H1 (cell line): ENCODE results near the gene TUNAR. TPM values are rescaled to one million over a fixed set of nuclear protein-coding genes. Genes with fewer than 3 reads are reported as not detected.

ENCODE experiments used
- CTCF ChIA-PET: fragments of 300-600 bp; sonication (Branson Sonifier 250); formaldehyde crosslinking; loops from one replicate; lab custom pipeline; 2021; ENCODE audit not compliant: partially characterized antibody; lab: Charles Lee
- POLR2A ChIA-PET: fragments of 300-600 bp; sonication (Branson Sonifier 250); formaldehyde crosslinking; loops from one replicate; lab custom pipeline; 2021; ENCODE audit warnings: inconsistent platforms; ENCODE audit not compliant: partially characterized antibody; lab: Charles Lee
- DNase-seq, 2 experiments: peaks; one replicate each; pipeline versions ENCODE4 v3.0.0 to v3.0.0-alpha.2; 2010 to 2022; ENCODE audit warnings: low spot score in 2 of 2, low read depth in 1 of 2, mixed read lengths in 1 of 2
- FAIRE-seq: peaks from 2 replicates; lab custom pipeline; 2011; peaks lifted over from hg19 to GRCh38; lab: Jason Lieb, UNC
- H2AFZ ChIP-seq: 2 replicates; pipeline ENCODE4 v1.8.1; 2012; ENCODE audit warnings: low read length, inconsistent platforms
- H2AK5ac ChIP-seq: 2 replicates; pipeline ENCODE4 v1.6.1; 2013; ENCODE audit warnings: low read depth, low read length
- H2BK120ac ChIP-seq: replicated peaks from 2 replicates; pipeline ENCODE3; 2013; ENCODE audit warnings: low read depth, low read length, inconsistent platforms
- H2BK12ac ChIP-seq: 2 replicates; pipeline ENCODE4 v1.6.1; 2013; ENCODE audit warnings: low read depth, low read length
- H2BK15ac ChIP-seq: 2 replicates; pipeline ENCODE4 v1.6.1; 2013; ENCODE audit warnings: low read length
- H2BK20ac ChIP-seq: 2 replicates; pipeline ENCODE4 v1.6.1; 2013; ENCODE audit warnings: low read length
- H2BK5ac ChIP-seq: 2 replicates; pipeline ENCODE4 v1.6.1; 2013; ENCODE audit warnings: low read depth, low read length
- H3K14ac ChIP-seq: 2 replicates; pipeline ENCODE4 v1.6.1; 2013; ENCODE audit warnings: inconsistent platforms; ENCODE audit not compliant: insufficient read length
- H3K18ac ChIP-seq: 2 replicates; pipeline ENCODE4 v1.6.1; 2013; ENCODE audit warnings: low read length; ENCODE audit errors: extremely low read depth
- H3K23ac ChIP-seq: 2 replicates; pipeline ENCODE4 v1.6.1; 2013; ENCODE audit warnings: inconsistent platforms; ENCODE audit not compliant: insufficient read length
- H3K23me2 ChIP-seq: 2 replicates; pipeline ENCODE4 v1.6.1; 2013; ENCODE audit warnings: low read depth, low read length
- H3K27ac ChIP-seq: 2 replicates; pipeline ENCODE4 v1.6.1; 2011; ENCODE audit warnings: low read depth, low read length, inconsistent platforms
- H3K27me3 ChIP-seq, 4 experiments: replicated peaks in 1 of 4; 1 replicate in 1 of 4; 2 replicates in 3 of 4; pipeline versions ENCODE4 v1.6.1 to v1.8.1; 2011 to 2013; ENCODE audit warnings: low read length in 3 of 4, mild to moderate bottlenecking in 3 of 4, inconsistent platforms in 2 of 4, mixed read lengths in 2 of 4, moderate library complexity in 1 of 4; ENCODE audit not compliant: control insufficient read depth in 3 of 4, insufficient read depth in 3 of 4; ENCODE audit errors: extremely low read depth in 1 of 4
- H3K36me3 ChIP-seq, 4 experiments: 2 replicates each; pipeline versions ENCODE4 v1.6.1 to v1.8.1; 2011 to 2013; ENCODE audit warnings: mild to moderate bottlenecking in 4 of 4, low read length in 3 of 4, moderate library complexity in 2 of 4, control low read depth in 1 of 4, inconsistent platforms in 1 of 4; ENCODE audit not compliant: insufficient read depth in 4 of 4, control insufficient read depth in 2 of 4
- H3K4ac ChIP-seq: replicated peaks from 2 replicates; pipeline ENCODE3; 2013; ENCODE audit warnings: low read length, low read depth, mixed read lengths, inconsistent platforms; ENCODE audit not compliant: insufficient read length
- H3K4me1 ChIP-seq, 4 experiments: replicated peaks in 1 of 4; 1 replicate in 1 of 4; 2 replicates in 3 of 4; pipeline versions ENCODE4 v1.6.1 to v1.8.1; 2011 to 2013; ENCODE audit warnings: low read length in 3 of 4, inconsistent platforms in 2 of 4, mixed read lengths in 1 of 4; ENCODE audit not compliant: insufficient read depth in 4 of 4, control insufficient read depth in 3 of 4
- H3K4me2 ChIP-seq, 2 experiments: 2 replicates each; pipeline versions ENCODE4 v1.6.1 to v1.8.1; 2011 to 2013; ENCODE audit warnings: low read depth in 2 of 2, low read length in 2 of 2, control low read depth in 1 of 2, inconsistent platforms in 1 of 2, mild to moderate bottlenecking in 1 of 2; ENCODE audit not compliant: insufficient read depth in 1 of 2
- H3K4me3 ChIP-seq, 4 experiments: fragments of 200-600, 300-600 bp in 1 of 4; sonication (generic), shearing (Covaris generic), sonication (Bioruptor Twin) in 1 of 4; 2 replicates each; pipeline versions ENCODE4 v1.5.1 to v1.8.1; 2011 to 2016; ENCODE audit warnings: low read length in 4 of 4, low read depth in 3 of 4, control low read depth in 2 of 4, inconsistent platforms in 2 of 4, mild to moderate bottlenecking in 2 of 4, mixed read lengths in 1 of 4, moderate library complexity in 1 of 4; ENCODE audit not compliant: insufficient read depth in 2 of 4; ENCODE audit errors: extremely low read depth in 1 of 4
- H3K56ac ChIP-seq: replicated peaks from 2 replicates; pipeline ENCODE3; 2013; ENCODE audit warnings: low read depth, mild to moderate bottlenecking, mixed read lengths, low read length, inconsistent platforms; ENCODE audit not compliant: insufficient read length
- H3K79me1 ChIP-seq: 2 replicates; pipeline ENCODE4 v1.6.1; 2013; ENCODE audit warnings: low read depth, low read length, control low read depth
- H3K79me2 ChIP-seq, 2 experiments: 2 replicates each; pipeline versions ENCODE4 v1.6.1 to v1.8.1; 2012 to 2013; ENCODE audit warnings: low read length in 2 of 2, mild to moderate bottlenecking in 2 of 2, inconsistent platforms in 1 of 2; ENCODE audit not compliant: insufficient read depth in 2 of 2, control insufficient read depth in 1 of 2
- H3K9ac ChIP-seq, 4 experiments: replicated peaks in 1 of 4; 1 replicate in 1 of 4; 2 replicates in 3 of 4; pipeline versions ENCODE4 v1.6.1 to v1.8.1; 2011 to 2013; ENCODE audit warnings: low read depth in 3 of 4, low read length in 3 of 4, control low read depth in 2 of 4, mild to moderate bottlenecking in 2 of 4, moderate library complexity in 2 of 4, inconsistent platforms in 1 of 4; ENCODE audit errors: extremely low read depth in 1 of 4
- H3K9me3 ChIP-seq, 2 experiments: 2 replicates each; pipeline versions ENCODE4 v1.6.1 to v1.8.1; 2012 to 2013; ENCODE audit warnings: mild to moderate bottlenecking in 2 of 2, moderate library complexity in 2 of 2, control low read depth in 1 of 2, inconsistent platforms in 1 of 2, low read depth in 1 of 2, low read length in 1 of 2, mixed read lengths in 1 of 2; ENCODE audit not compliant: insufficient read depth in 2 of 2
- H4K20me1 ChIP-seq, 2 experiments: replicated peaks in 1 of 2; 2 replicates each; pipeline versions ENCODE3 to v1.8.1; 2011 to 2013; ENCODE audit warnings: inconsistent platforms in 2 of 2, low read length in 2 of 2, mild to moderate bottlenecking in 1 of 2; ENCODE audit not compliant: insufficient read depth in 2 of 2, control insufficient read depth in 1 of 2
- H4K5ac ChIP-seq: 2 replicates; pipeline ENCODE4 v1.6.1; 2013; ENCODE audit warnings: low read length, low read depth, mixed read lengths, inconsistent platforms; ENCODE audit not compliant: insufficient read length
- H4K8ac ChIP-seq: 2 replicates; pipeline ENCODE4 v1.8.0; 2013; ENCODE audit warnings: mild to moderate bottlenecking, moderate library complexity, low read length, inconsistent platforms; ENCODE audit not compliant: insufficient read depth; ENCODE audit errors: extremely low read depth
- H4K91ac ChIP-seq: replicated peaks from 2 replicates; pipeline ENCODE3; 2013; ENCODE audit warnings: low read length, mixed read lengths, inconsistent platforms; ENCODE audit not compliant: insufficient read length
- EGR1 ChIP-seq: IDR thresholded peaks from 2 replicates; pipeline ENCODE4 v1.6.1; 2011; ENCODE audit warnings: low read depth, low read length, borderline replicate concordance
- POU5F1 ChIP-seq: IDR thresholded peaks from 2 replicates; pipeline ENCODE4 v1.6.1; 2011; ENCODE audit warnings: low read depth, mild to moderate bottlenecking, low read length, moderate library complexity
- SRF ChIP-seq: IDR thresholded peaks from 2 replicates; pipeline ENCODE4 v1.6.1; 2011; ENCODE audit warnings: mild to moderate bottlenecking, low read depth, low read length, moderate library complexity
- TEAD4 ChIP-seq: IDR thresholded peaks from 2 replicates; pipeline ENCODE4 v1.6.1; 2012; ENCODE audit warnings: low read depth, low read length, inconsistent platforms, mixed read lengths
- WGBS, 2 experiments: shearing (Covaris generic) in 1 of 2; methylation state at CpG; one replicate each; pipeline versions ENCODE4 v1.1.6 to v1.1.7; 2013 to 2015; ENCODE audit warnings: low lambda C conversion rate in 2 of 2, mixed read lengths in 2 of 2, inconsistent platforms in 1 of 2, low coverage in 1 of 2, missing lambda C conversion rate in 1 of 2; ENCODE audit not compliant: insufficient replicate concordance in 2 of 2, insufficient coverage in 1 of 2, insufficient read length in 1 of 2; ENCODE audit errors: extremely low coverage in 1 of 2, missing lambda C conversion rate in 1 of 2; 5-methylcytosine and 5-hydroxymethylcytosine counted together
- polyA plus RNA-seq, 7 experiments: library from polyadenylated mRNA; depleted of rRNA in 3 of 7; stranded (reverse) in 5 of 7; unstranded in 2 of 7; fragments of >200 nt in 5 of 7; fragments of 200-250 nt in 2 of 7; gene quantifications; 1 replicate in 5 of 7; 2 replicates in 1 of 7; 4 replicates in 1 of 7; pipeline versions ENCODE4 v1.2.1 to v1.2.3, GENCODE V29; 2011 to 2013; ENCODE audit warnings: missing spikeins in 2 of 7, mixed read lengths in 2 of 7
- total RNA-seq: library from RNA; stranded (reverse); fragmentation: NEBNext Ultra II Directional; extraction: Animal tissue kit (Norgen Biotek cat#: 25700); gene quantifications from 2 replicates; pipeline ENCODE4 v1.2.1, GENCODE V29; 2021
- TF ChIP-seq, protein P1 (sequence below): IDR thresholded peaks from 2 replicates; pipeline ENCODE4 v1.6.1; 2011; ENCODE audit warnings: low read length, improper control_type of control experiment
- TF ChIP-seq, protein P2 (sequence below): IDR thresholded peaks from 2 replicates; pipeline ENCODE4 v1.6.1; 2012; ENCODE audit warnings: inconsistent platforms
- TF ChIP-seq, protein P3 (sequence below): IDR thresholded peaks from 2 replicates; pipeline ENCODE4 v1.6.1; 2012; ENCODE audit warnings: inconsistent platforms
- TF ChIP-seq, protein P4 (sequence below), 3 experiments: IDR thresholded peaks; 1 replicate in 2 of 3; 2 replicates in 1 of 3; pipeline versions ENCODE4 v1.5.1 to v1.6.1; 2011; ENCODE audit warnings: low read length in 3 of 3, mild to moderate bottlenecking in 3 of 3, inconsistent platforms in 2 of 3, low read depth in 1 of 3, moderate library complexity in 1 of 3; ENCODE audit not compliant: insufficient read depth in 1 of 3; ENCODE audit errors: control extremely low read depth in 1 of 3

TUNAR gene
- total and polyA plus RNA-seq, 2 of the 8 experiments (the other 6 are each of a cell fraction or from before 2014, with no cell fraction given), result 12.8 to 63.9 TPM

DNA sequence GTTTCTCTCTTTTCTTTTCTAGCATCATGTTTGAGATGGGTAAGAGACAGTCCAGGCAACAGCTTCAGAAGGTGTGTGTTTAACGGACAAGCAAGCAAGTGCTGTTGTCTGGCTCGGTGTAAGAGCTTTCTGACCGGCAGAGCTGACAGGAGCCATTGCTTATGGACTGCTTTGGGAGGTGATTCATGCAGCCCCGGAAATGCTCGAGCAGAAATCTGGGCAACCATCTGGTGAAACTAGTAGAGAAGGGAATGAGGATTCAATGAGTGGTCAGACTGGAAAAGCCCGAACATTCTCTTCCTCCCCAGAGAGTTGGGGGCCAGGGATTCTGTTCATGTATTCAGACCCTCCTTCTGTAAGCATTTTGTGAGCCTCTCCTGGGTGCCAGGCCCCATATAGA, 24.4 kb downstream of the TUNAR start:
- Histone ChIP-seq H2BK5ac (no peak overlapping the region), H3K4ac (no peak overlapping the region), H2AK5ac (no peak overlapping the region), H3K79me1 (peaks cover 2% of the 10 kb centered on the region), H2BK12ac (no peak overlapping the region; the same call in 1 of the 2 replicates), H3K9ac (no peak overlapping the region), H3K18ac (no peak overlapping the region), H3K23ac (no peak overlapping the region), H3K4me2 (no peak overlapping the region), H3K4me1 (peaks cover 7 to 17% (median 14%) of the 10 kb centered on the region in 4 experiments), H3K23me2 (no peaks in the 10 kb centered on the region), H3K56ac (no peak overlapping the region), H4K91ac (no peak overlapping the region), H4K20me1 (no peaks in the 10 kb centered on the region), H4K8ac (no peak overlapping the region), H3K27me3 (no peaks in the 10 kb centered on the region), H2BK20ac (no peak overlapping the region), H2BK120ac (no peak overlapping the region), H3K27ac (no peak overlapping the region), H2AFZ (no peak overlapping the region), H3K79me2 (peaks cover 4 to 15% of the 10 kb centered on the region in 2 experiments; a peak in 1 of 4 replicates), H4K5ac (no peak overlapping the region), H3K9me3 (no peaks in the 10 kb centered on the region), H2BK15ac (no peak overlapping the region), H3K14ac (no peak overlapping the region), H3K36me3 (peaks cover 0 to 27% (median 2%) of the 10 kb centered on the region in 4 experiments; a peak in 5 of 8 replicates), H3K4me3 (no peak overlapping the region)
- FAIRE-seq (no peak), DNase-seq (no peak)
- 83% methylated on average over 6 of the region's 6 CpGs; no CpG with 5 or more reads in 1 of the 2 experiments for WGBS, 2 experiments
- POLR2A ChIA-PET, result interaction anchor here (1.0 to 1.3 kb wide), 2 partner anchors 9 to 92 kb away, joined by 3 read pairs; no protein-coding TSS in a partner anchor
- CTCF ChIA-PET, result interaction anchor here (1.0 to 1.5 kb wide), 3 partner anchors 9 to 79 kb away, joined by 3 read pairs; no protein-coding TSS in a partner anchor
- no peak for TF ChIP-seq TEAD4
- TF ChIP-seq, protein P1, sequence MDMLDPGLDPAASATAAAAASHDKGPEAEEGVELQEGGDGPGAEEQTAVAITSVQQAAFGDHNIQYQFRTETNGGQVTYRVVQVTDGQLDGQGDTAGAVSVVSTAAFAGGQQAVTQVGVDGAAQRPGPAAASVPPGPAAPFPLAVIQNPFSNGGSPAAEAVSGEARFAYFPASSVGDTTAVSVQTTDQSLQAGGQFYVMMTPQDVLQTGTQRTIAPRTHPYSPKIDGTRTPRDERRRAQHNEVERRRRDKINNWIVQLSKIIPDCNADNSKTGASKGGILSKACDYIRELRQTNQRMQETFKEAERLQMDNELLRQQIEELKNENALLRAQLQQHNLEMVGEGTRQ, result no peak
- TF ChIP-seq SRF, result no peak
- TF ChIP-seq EGR1, result no peak
- TF ChIP-seq, protein P2, sequence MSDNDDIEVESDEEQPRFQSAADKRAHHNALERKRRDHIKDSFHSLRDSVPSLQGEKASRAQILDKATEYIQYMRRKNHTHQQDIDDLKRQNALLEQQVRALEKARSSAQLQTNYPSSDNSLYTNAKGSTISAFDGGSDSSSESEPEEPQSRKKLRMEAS, result no peak
- TF ChIP-seq, protein P3, sequence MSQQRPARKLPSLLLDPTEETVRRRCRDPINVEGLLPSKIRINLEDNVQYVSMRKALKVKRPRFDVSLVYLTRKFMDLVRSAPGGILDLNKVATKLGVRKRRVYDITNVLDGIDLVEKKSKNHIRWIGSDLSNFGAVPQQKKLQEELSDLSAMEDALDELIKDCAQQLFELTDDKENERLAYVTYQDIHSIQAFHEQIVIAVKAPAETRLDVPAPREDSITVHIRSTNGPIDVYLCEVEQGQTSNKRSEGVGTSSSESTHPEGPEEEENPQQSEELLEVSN, result no peak
- no peak for TF ChIP-seq POU5F1
- TF ChIP-seq, protein P4, sequence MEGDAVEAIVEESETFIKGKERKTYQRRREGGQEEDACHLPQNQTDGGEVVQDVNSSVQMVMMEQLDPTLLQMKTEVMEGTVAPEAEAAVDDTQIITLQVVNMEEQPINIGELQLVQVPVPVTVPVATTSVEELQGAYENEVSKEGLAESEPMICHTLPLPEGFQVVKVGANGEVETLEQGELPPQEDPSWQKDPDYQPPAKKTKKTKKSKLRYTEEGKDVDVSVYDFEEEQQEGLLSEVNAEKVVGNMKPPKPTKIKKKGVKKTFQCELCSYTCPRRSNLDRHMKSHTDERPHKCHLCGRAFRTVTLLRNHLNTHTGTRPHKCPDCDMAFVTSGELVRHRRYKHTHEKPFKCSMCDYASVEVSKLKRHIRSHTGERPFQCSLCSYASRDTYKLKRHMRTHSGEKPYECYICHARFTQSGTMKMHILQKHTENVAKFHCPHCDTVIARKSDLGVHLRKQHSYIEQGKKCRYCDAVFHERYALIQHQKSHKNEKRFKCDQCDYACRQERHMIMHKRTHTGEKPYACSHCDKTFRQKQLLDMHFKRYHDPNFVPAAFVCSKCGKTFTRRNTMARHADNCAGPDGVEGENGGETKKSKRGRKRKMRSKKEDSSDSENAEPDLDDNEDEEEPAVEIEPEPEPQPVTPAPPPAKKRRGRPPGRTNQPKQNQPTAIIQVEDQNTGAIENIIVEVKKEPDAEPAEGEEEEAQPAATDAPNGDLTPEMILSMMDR (IDR thresholded peaks at IDR 0.05; ENCODE audit: control extremely low read depth in 1 of 3, insufficient read depth in 1 of 3, low read depth in 1 of 3, low read length in 3 of 3), result no peak
